ENCODE results near the gene NACA2. TPM values are rescaled to one million over a fixed set of nuclear protein-coding genes. Genes with fewer than 3 reads are reported as not detected.
A peak's percentile ranks its signal among the peaks of the same experiment; 100 is the strongest.

Gene NACA2
- total RNA-seq, 2 experiments from 2014 or later: not detected

GRCh38 chr17:61584866-61585265 lies 6.2 kb downstream of the NACA2 start:
- Mint-ChIP-seq H3K36me3 (ENCODE audit: low read depth) (no peaks in the 10 kb centered on the region), H3K4me1 (ENCODE audit: low read depth) (no peaks in the 10 kb centered on the region), H3K27me3 (peaks cover 7% of the 10 kb centered on the region), H3K27ac (no peak overlapping the region), H3K9me3 (no peaks in the 10 kb centered on the region), H3K4me3 (no peak overlapping the region)
- POLR2A ChIA-PET: no interaction called here
- ATAC-seq: no peak
- intact Hi-C loops (cut with micrococcal nuclease): no loop called here
- CTCF ChIA-PET: no interaction called here
- no peak for DNase-seq
- TF ChIP-seq CTCF (IDR thresholded peaks at IDR 0.05): no peak

GRCh38 chr17:61584266-61584665 lies 6.8 kb downstream of the NACA2 start:
- Mint-ChIP-seq H3K4me1 (ENCODE audit: low read depth) (no peaks in the 10 kb centered on the region), H3K9me3 (no peaks in the 10 kb centered on the region), H3K27me3 (peaks cover 10% of the 10 kb centered on the region), H3K4me3 (no peak overlapping the region), H3K36me3 (ENCODE audit: low read depth) (no peaks in the 10 kb centered on the region), H3K27ac (no peak overlapping the region)
- ChIA-PET CTCF (interaction anchor here (1.4 kb wide), 1 partner anchor 28 kb away, joined by 3 read pairs; no protein-coding TSS in a partner anchor), POLR2A (no interaction called here)
- no peak for TF ChIP-seq CTCF (IDR thresholded peaks at IDR 0.05)
- intact Hi-C loops (cut with micrococcal nuclease): no loop called here
- no peak for ATAC-seq
- no peak for DNase-seq

GRCh38 chr17:61583660-61584264 lies 7.3 kb downstream of the NACA2 start:
- ChIA-PET CTCF (interaction anchor here (0.7 to 1.4 kb wide), 3 partner anchors 11 to 271 kb away, joined by 3 read pairs; no protein-coding TSS in a partner anchor), POLR2A (no interaction called here)
- H3K4me3 Mint-ChIP-seq: no peak overlapping the region
- no peak overlapping the region for H3K27ac Mint-ChIP-seq
- no peak for TF ChIP-seq CTCF (IDR thresholded peaks at IDR 0.05)
- H3K9me3 Mint-ChIP-seq: no peaks in the 10 kb centered on the region
- ATAC-seq (no peak), DNase-seq (no peak)
- H3K27me3 Mint-ChIP-seq: peaks cover 10% of the 10 kb centered on the region
- intact Hi-C loops (cut with micrococcal nuclease): no loop called here
- no peaks in the 10 kb centered on the region for H3K4me1 Mint-ChIP-seq (ENCODE audit: low read depth)
- no peaks in the 10 kb centered on the region for H3K36me3 Mint-ChIP-seq (ENCODE audit: low read depth)

GRCh38 chr17:61583242-61583641 lies 7.8 kb downstream of the NACA2 start:
- Mint-ChIP-seq H3K36me3 (ENCODE audit: low read depth) (no peaks in the 10 kb centered on the region), H3K4me1 (ENCODE audit: low read depth) (no peaks in the 10 kb centered on the region), H3K4me3 (no peak overlapping the region), H3K27ac (no peak overlapping the region), H3K9me3 (no peaks in the 10 kb centered on the region), H3K27me3 (peaks cover 11% of the 10 kb centered on the region)
- ChIA-PET POLR2A (no interaction called here), CTCF (interaction anchor here (0.6 to 1.4 kb wide), 5 partner anchors 11 to 271 kb away, joined by 3 read pairs; no protein-coding TSS in a partner anchor)
- peak; percentile 45 for ATAC-seq
- peak; percentile 31 for TF ChIP-seq CTCF (IDR thresholded peaks at IDR 0.05)
- no peak for DNase-seq
- intact Hi-C loops (cut with micrococcal nuclease): no loop called here

GRCh38 chr17:61582593-61582992 lies 8.4 kb downstream of the NACA2 start:
- intact Hi-C loops (cut with micrococcal nuclease): no loop called here
- Mint-ChIP-seq H3K9me3 (no peaks in the 10 kb centered on the region), H3K36me3 (ENCODE audit: low read depth) (no peaks in the 10 kb centered on the region), H3K4me3 (no peak overlapping the region), H3K27me3 (peaks cover 17% of the 10 kb centered on the region), H3K27ac (no peak overlapping the region), H3K4me1 (ENCODE audit: low read depth) (no peaks in the 10 kb centered on the region)
- ChIA-PET CTCF (interaction anchor here (0.6 kb wide), 1 partner anchor 17 kb away, joined by 3 read pairs; no protein-coding TSS in a partner anchor), POLR2A (no interaction called here)
- DNase-seq (no peak), ATAC-seq (no peak)
- TF ChIP-seq CTCF (IDR thresholded peaks at IDR 0.05): no peak

Data from activated CD8-positive, alpha-beta T cell treated with anti-CD3 and anti-CD28 coated beads for 36 hours (primary cell).